ENCODE data around the gene GLYAT.
A peak's percentile ranks its signal among the peaks of the same experiment; 100 is the strongest.

Gene GLYAT

GRCh38 chr11:58676563-58677135 is 55.1 kb downstream of the GLYAT start:
- DNase-seq = no peak

- DNase-seq = peak; percentile 40
Observed at GRCh38 chr11:58675334-58676155, 56.2 kb downstream of the GLYAT start.

- no peak for DNase-seq
Observed at GRCh38 chr11:58674609-58675008, 57.1 kb downstream of the GLYAT start.

- no peak for DNase-seq
Observed at GRCh38 chr11:58671983-58672633, 59.6 kb downstream of the GLYAT start.

- no peak for DNase-seq
Observed at GRCh38 chr11:58659910-58660570, 71.7 kb downstream of the GLYAT start.

GRCh38 chr11:58659404-58659803 is 72.3 kb downstream of the GLYAT start:
- DNase-seq = no peak
